H1 (cell line): ENCODE results near the gene DOC2A. TPM values are rescaled to one million over a fixed set of nuclear protein-coding genes. Genes with fewer than 3 reads are reported as not detected.
A peak's percentile ranks its signal among the peaks of the same experiment; 100 is the strongest.

Source experiments
- CTCF ChIA-PET: fragments of 300-600 bp; sonication (Branson Sonifier 250); formaldehyde crosslinking; loops from one replicate; lab custom pipeline; 2021; ENCODE audit not compliant: partially characterized antibody; lab: Charles Lee
- POLR2A ChIA-PET: fragments of 300-600 bp; sonication (Branson Sonifier 250); formaldehyde crosslinking; loops from one replicate; lab custom pipeline; 2021; ENCODE audit warnings: inconsistent platforms; ENCODE audit not compliant: partially characterized antibody; lab: Charles Lee
- DNase-seq, 2 experiments: peaks; one replicate each; pipeline versions ENCODE4 v3.0.0 to v3.0.0-alpha.2; 2010 to 2022; ENCODE audit warnings: low spot score in 2 of 2, low read depth in 1 of 2, mixed read lengths in 1 of 2
- FAIRE-seq: peaks from 2 replicates; lab custom pipeline; 2011; peaks lifted over from hg19 to GRCh38; lab: Jason Lieb, UNC
- H2AFZ ChIP-seq: 2 replicates; pipeline ENCODE4 v1.8.1; 2012; ENCODE audit warnings: low read length, inconsistent platforms
- H2AK5ac ChIP-seq: 2 replicates; pipeline ENCODE4 v1.6.1; 2013; ENCODE audit warnings: low read depth, low read length
- H2BK120ac ChIP-seq: replicated peaks from 2 replicates; pipeline ENCODE3; 2013; ENCODE audit warnings: low read depth, low read length, inconsistent platforms
- H2BK12ac ChIP-seq: 2 replicates; pipeline ENCODE4 v1.6.1; 2013; ENCODE audit warnings: low read depth, low read length
- H2BK15ac ChIP-seq: 2 replicates; pipeline ENCODE4 v1.6.1; 2013; ENCODE audit warnings: low read length
- H2BK20ac ChIP-seq: 2 replicates; pipeline ENCODE4 v1.6.1; 2013; ENCODE audit warnings: low read length
- H2BK5ac ChIP-seq: 2 replicates; pipeline ENCODE4 v1.6.1; 2013; ENCODE audit warnings: low read depth, low read length
- H3K14ac ChIP-seq: 2 replicates; pipeline ENCODE4 v1.6.1; 2013; ENCODE audit warnings: inconsistent platforms; ENCODE audit not compliant: insufficient read length
- H3K18ac ChIP-seq: 2 replicates; pipeline ENCODE4 v1.6.1; 2013; ENCODE audit warnings: low read length; ENCODE audit errors: extremely low read depth
- H3K23ac ChIP-seq: 2 replicates; pipeline ENCODE4 v1.6.1; 2013; ENCODE audit warnings: inconsistent platforms; ENCODE audit not compliant: insufficient read length
- H3K23me2 ChIP-seq: 2 replicates; pipeline ENCODE4 v1.6.1; 2013; ENCODE audit warnings: low read depth, low read length
- H3K27ac ChIP-seq: 2 replicates; pipeline ENCODE4 v1.6.1; 2011; ENCODE audit warnings: low read depth, low read length, inconsistent platforms
- H3K27me3 ChIP-seq, 4 experiments: replicated peaks in 1 of 4; 1 replicate in 1 of 4; 2 replicates in 3 of 4; pipeline versions ENCODE4 v1.6.1 to v1.8.1; 2011 to 2013; ENCODE audit warnings: low read length in 3 of 4, mild to moderate bottlenecking in 3 of 4, inconsistent platforms in 2 of 4, mixed read lengths in 2 of 4, moderate library complexity in 1 of 4; ENCODE audit not compliant: control insufficient read depth in 3 of 4, insufficient read depth in 3 of 4; ENCODE audit errors: extremely low read depth in 1 of 4
- H3K36me3 ChIP-seq, 4 experiments: 2 replicates each; pipeline versions ENCODE4 v1.6.1 to v1.8.1; 2011 to 2013; ENCODE audit warnings: mild to moderate bottlenecking in 4 of 4, low read length in 3 of 4, moderate library complexity in 2 of 4, control low read depth in 1 of 4, inconsistent platforms in 1 of 4; ENCODE audit not compliant: insufficient read depth in 4 of 4, control insufficient read depth in 2 of 4
- H3K4ac ChIP-seq: replicated peaks from 2 replicates; pipeline ENCODE3; 2013; ENCODE audit warnings: low read length, low read depth, mixed read lengths, inconsistent platforms; ENCODE audit not compliant: insufficient read length
- H3K4me1 ChIP-seq, 4 experiments: replicated peaks in 1 of 4; 1 replicate in 1 of 4; 2 replicates in 3 of 4; pipeline versions ENCODE4 v1.6.1 to v1.8.1; 2011 to 2013; ENCODE audit warnings: low read length in 3 of 4, inconsistent platforms in 2 of 4, mixed read lengths in 1 of 4; ENCODE audit not compliant: insufficient read depth in 4 of 4, control insufficient read depth in 3 of 4
- H3K4me2 ChIP-seq, 2 experiments: 2 replicates each; pipeline versions ENCODE4 v1.6.1 to v1.8.1; 2011 to 2013; ENCODE audit warnings: low read depth in 2 of 2, low read length in 2 of 2, control low read depth in 1 of 2, inconsistent platforms in 1 of 2, mild to moderate bottlenecking in 1 of 2; ENCODE audit not compliant: insufficient read depth in 1 of 2
- H3K4me3 ChIP-seq, 4 experiments: fragments of 200-600, 300-600 bp in 1 of 4; sonication (generic), shearing (Covaris generic), sonication (Bioruptor Twin) in 1 of 4; 2 replicates each; pipeline versions ENCODE4 v1.5.1 to v1.8.1; 2011 to 2016; ENCODE audit warnings: low read length in 4 of 4, low read depth in 3 of 4, control low read depth in 2 of 4, inconsistent platforms in 2 of 4, mild to moderate bottlenecking in 2 of 4, mixed read lengths in 1 of 4, moderate library complexity in 1 of 4; ENCODE audit not compliant: insufficient read depth in 2 of 4; ENCODE audit errors: extremely low read depth in 1 of 4
- H3K56ac ChIP-seq: replicated peaks from 2 replicates; pipeline ENCODE3; 2013; ENCODE audit warnings: low read depth, mild to moderate bottlenecking, mixed read lengths, low read length, inconsistent platforms; ENCODE audit not compliant: insufficient read length
- H3K79me1 ChIP-seq: 2 replicates; pipeline ENCODE4 v1.6.1; 2013; ENCODE audit warnings: low read depth, low read length, control low read depth
- H3K79me2 ChIP-seq, 2 experiments: 2 replicates each; pipeline versions ENCODE4 v1.6.1 to v1.8.1; 2012 to 2013; ENCODE audit warnings: low read length in 2 of 2, mild to moderate bottlenecking in 2 of 2, inconsistent platforms in 1 of 2; ENCODE audit not compliant: insufficient read depth in 2 of 2, control insufficient read depth in 1 of 2
- H3K9ac ChIP-seq, 4 experiments: replicated peaks in 1 of 4; 1 replicate in 1 of 4; 2 replicates in 3 of 4; pipeline versions ENCODE4 v1.6.1 to v1.8.1; 2011 to 2013; ENCODE audit warnings: low read depth in 3 of 4, low read length in 3 of 4, control low read depth in 2 of 4, mild to moderate bottlenecking in 2 of 4, moderate library complexity in 2 of 4, inconsistent platforms in 1 of 4; ENCODE audit errors: extremely low read depth in 1 of 4
- H3K9me3 ChIP-seq, 2 experiments: 2 replicates each; pipeline versions ENCODE4 v1.6.1 to v1.8.1; 2012 to 2013; ENCODE audit warnings: mild to moderate bottlenecking in 2 of 2, moderate library complexity in 2 of 2, control low read depth in 1 of 2, inconsistent platforms in 1 of 2, low read depth in 1 of 2, low read length in 1 of 2, mixed read lengths in 1 of 2; ENCODE audit not compliant: insufficient read depth in 2 of 2
- H4K20me1 ChIP-seq, 2 experiments: replicated peaks in 1 of 2; 2 replicates each; pipeline versions ENCODE3 to v1.8.1; 2011 to 2013; ENCODE audit warnings: inconsistent platforms in 2 of 2, low read length in 2 of 2, mild to moderate bottlenecking in 1 of 2; ENCODE audit not compliant: insufficient read depth in 2 of 2, control insufficient read depth in 1 of 2
- H4K5ac ChIP-seq: 2 replicates; pipeline ENCODE4 v1.6.1; 2013; ENCODE audit warnings: low read length, low read depth, mixed read lengths, inconsistent platforms; ENCODE audit not compliant: insufficient read length
- H4K8ac ChIP-seq: 2 replicates; pipeline ENCODE4 v1.8.0; 2013; ENCODE audit warnings: mild to moderate bottlenecking, moderate library complexity, low read length, inconsistent platforms; ENCODE audit not compliant: insufficient read depth; ENCODE audit errors: extremely low read depth
- H4K91ac ChIP-seq: replicated peaks from 2 replicates; pipeline ENCODE3; 2013; ENCODE audit warnings: low read length, mixed read lengths, inconsistent platforms; ENCODE audit not compliant: insufficient read length
- CEBPB ChIP-seq: IDR thresholded peaks from 2 replicates; pipeline ENCODE4 v1.6.1; 2012; ENCODE audit warnings: low read depth, low read length
- E2F6 ChIP-seq: IDR thresholded peaks from 2 replicates; pipeline ENCODE4 v1.6.1; 2012; ENCODE audit warnings: inconsistent platforms
- POLR2AphosphoS5 ChIP-seq: IDR thresholded peaks from 2 replicates; pipeline ENCODE4 v1.6.1; 2011; ENCODE audit warnings: low read depth, low read length
- SP4 ChIP-seq: IDR thresholded peaks from 2 replicates; pipeline ENCODE4 v1.6.1; 2012; ENCODE audit warnings: low read length, inconsistent platforms
- WGBS, 2 experiments: shearing (Covaris generic) in 1 of 2; methylation state at CpG; one replicate each; pipeline versions ENCODE4 v1.1.6 to v1.1.7; 2013 to 2015; ENCODE audit warnings: low lambda C conversion rate in 2 of 2, mixed read lengths in 2 of 2, inconsistent platforms in 1 of 2, low coverage in 1 of 2, missing lambda C conversion rate in 1 of 2; ENCODE audit not compliant: insufficient replicate concordance in 2 of 2, insufficient coverage in 1 of 2, insufficient read length in 1 of 2; ENCODE audit errors: extremely low coverage in 1 of 2, missing lambda C conversion rate in 1 of 2; 5-methylcytosine and 5-hydroxymethylcytosine counted together
- polyA plus RNA-seq, 7 experiments: library from polyadenylated mRNA; depleted of rRNA in 3 of 7; stranded (reverse) in 5 of 7; unstranded in 2 of 7; fragments of >200 nt in 5 of 7; fragments of 200-250 nt in 2 of 7; gene quantifications; 1 replicate in 5 of 7; 2 replicates in 1 of 7; 4 replicates in 1 of 7; pipeline versions ENCODE4 v1.2.1 to v1.2.3, GENCODE V29; 2011 to 2013; ENCODE audit warnings: missing spikeins in 2 of 7, mixed read lengths in 2 of 7
- total RNA-seq: library from RNA; stranded (reverse); fragmentation: NEBNext Ultra II Directional; extraction: Animal tissue kit (Norgen Biotek cat#: 25700); gene quantifications from 2 replicates; pipeline ENCODE4 v1.2.1, GENCODE V29; 2021

The DOC2A gene
- total and polyA plus RNA-seq, 2 of the 8 experiments (the other 6 are each of a cell fraction or from before 2014, with no cell fraction given) = 13.9 to 20.7 TPM

DNA sequence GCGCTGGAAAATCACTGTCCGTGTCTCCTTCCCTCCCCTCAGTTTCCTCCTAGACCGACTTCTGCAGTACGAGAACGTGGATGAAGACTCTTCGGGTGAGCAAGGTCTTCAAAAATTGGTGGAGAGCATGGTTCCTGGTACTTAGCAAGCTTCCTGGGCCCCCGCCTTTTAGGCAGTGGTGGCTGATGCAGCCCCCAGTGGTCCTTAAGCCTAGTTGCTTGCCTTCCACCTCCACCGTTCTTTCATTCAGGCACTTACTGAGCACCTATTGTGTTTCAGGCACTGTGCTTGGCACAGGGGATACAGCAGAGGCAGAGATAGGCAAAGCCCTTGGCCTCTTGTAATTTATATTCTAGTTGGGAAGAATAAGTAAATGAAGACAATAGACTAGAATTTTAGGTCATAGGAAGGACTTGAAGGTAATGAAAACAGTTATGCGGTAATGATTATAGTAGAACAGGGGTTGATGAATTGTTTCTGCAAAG is 14.0 kb downstream of the DOC2A start:
- no peak for TF ChIP-seq SP4
- no peak for TF ChIP-seq CEBPB
- TF ChIP-seq E2F6 = peak; percentile 59
- no peak for TF ChIP-seq POLR2AphosphoS5
- Histone ChIP-seq H2BK5ac (0 out of 2 replicates have a peak overlapping the region, but pooled peaks have one; percentile 16), H3K14ac (no peak overlapping the region), H4K8ac (0 out of 2 replicates have a peak overlapping the region, but pooled peaks have one; percentile 64), H2AK5ac (no peak overlapping the region), H3K79me2 (peaks cover 0 to 7% of the 10 kb centered on the region in 2 experiments; a peak in 1 of 4 replicates), H2BK15ac (no peak overlapping the region; the same call in 1 of the 2 replicates), H4K20me1 (peaks cover 0 to 5% of the 10 kb centered on the region in 2 experiments), H2BK12ac (no peak overlapping the region), H3K27me3 (no peaks in the 10 kb centered on the region), H2BK20ac (no peak overlapping the region), H3K9ac (peak overlapping the region in 3 of 4 experiments; percentile 24 to 81 (median 51); a peak in 5 of 7 replicates), H3K56ac (peak overlapping the region; percentile 72), H2AFZ (peak overlapping the region; percentile 28; the same call in 1 of the 2 replicates), H3K9me3 (no peaks in the 10 kb centered on the region), H3K23ac (no peak overlapping the region), H4K91ac (no peak overlapping the region), H3K36me3 (peaks cover 0 to 10% (median under 1%) of the 10 kb centered on the region in 4 experiments; a peak in 5 of 8 replicates), H4K5ac (peak overlapping the region; percentile 58), H3K4me3 (peak overlapping the region; percentile 75 to 91 (median 80)), H3K4me1 (peaks cover 0 to 13% (median 5%) of the 10 kb centered on the region in 4 experiments; a peak in 6 of 7 replicates), H3K4me2 (peak overlapping the region; percentile 78 to 92), H3K27ac (no peak overlapping the region), H2BK120ac (no peak overlapping the region), H3K18ac (peak overlapping the region; percentile 85; the same call in 1 of the 2 replicates), H3K23me2 (peaks cover 9% of the 10 kb centered on the region; the same call in 1 of the 2 replicates), H3K4ac (no peak overlapping the region), H3K79me1 (peaks cover 3% of the 10 kb centered on the region; the same call in 1 of the 2 replicates)
- ChIA-PET CTCF (interaction anchor here (0.6 to 1.6 kb wide), 4 partner anchors 9 to 40 kb away, joined by 3 to 6 read pairs (median 4); partner anchors contain the start of gene TLCD3B), POLR2A (interaction anchor here (0.7 to 5.5 kb wide), 6 partner anchors 9 to 109 kb away, joined by 3 to 34 read pairs (median 4); partner anchors contain the start of gene TAOK2)
- no peak for DNase-seq
- FAIRE-seq = no peak
- WGBS, 2 experiments = 38% methylated on average over 9 of the region's 9 CpGs; no CpG with 5 or more reads in 1 of the 2 experiments
